Measurements from ENCODE around the gene MLLT6.

- TF ChIP-seq CTCF (IDR thresholded peaks at IDR 0.05), result no peak
- no peak for TF ChIP-seq POLR2A (IDR thresholded peaks at IDR 0.05)
These were observed 36.9 kb downstream of the MLLT6 start for GRCh38 chr17:38741921-38742410.
